DOHH2 (cell line): ENCODE data around the gene APBB1.
A peak's percentile ranks its signal among the peaks of the same experiment; 100 is the strongest.

Experiments
- H3F3A ChIP-seq: fragments of 200-600 bp; sonication (generic), shearing (Covaris generic); 2 replicates; pipeline ENCODE4 v1.6.0; 2016; ENCODE audit warnings: antibody characterized with exemption, mild to moderate bottlenecking; ENCODE audit not compliant: control insufficient read depth, insufficient read depth
- H3K27ac ChIP-seq: fragments of 200-600 bp; sonication (generic); 2 replicates; pipeline ENCODE4 v1.5.1; 2014; ENCODE audit warnings: low read depth, mild to moderate bottlenecking, low read length, moderate library complexity
- H3K27me3 ChIP-seq: fragments of 200-600 bp; sonication (generic); 2 replicates; pipeline ENCODE4 v1.6.1; 2014; ENCODE audit warnings: mild to moderate bottlenecking, low read length, mixed read lengths; ENCODE audit not compliant: control insufficient read depth
- H3K36me3 ChIP-seq: fragments of 200-600 bp; sonication (generic); 2 replicates; pipeline ENCODE4 v1.6.1; 2014; ENCODE audit warnings: mild to moderate bottlenecking, low read length, moderate library complexity, mixed read lengths; ENCODE audit not compliant: control insufficient read depth
- H3K4me1 ChIP-seq: fragments of 200-600 bp; sonication (generic); 2 replicates; pipeline ENCODE4 v1.6.1; 2014; ENCODE audit warnings: mild to moderate bottlenecking, low read length, mixed read lengths; ENCODE audit not compliant: control insufficient read depth
- H3K4me2 ChIP-seq: fragments of 200-600 bp; sonication (generic); 2 replicates; pipeline ENCODE4 v1.6.0; 2014; ENCODE audit warnings: mild to moderate bottlenecking, low read length, moderate library complexity
- H3K4me3 ChIP-seq: fragments of 200-600 bp; sonication (generic); 2 replicates; pipeline ENCODE4 v1.5.1; 2014; ENCODE audit warnings: mild to moderate bottlenecking, low read length, mixed read lengths
- H3K79me2 ChIP-seq: fragments of 200-600 bp; sonication (generic); 2 replicates; pipeline ENCODE4 v1.6.1; 2014; ENCODE audit warnings: mild to moderate bottlenecking, low read length, mixed read lengths; ENCODE audit not compliant: control insufficient read depth
- H3K9me2 ChIP-seq: fragments of 200-600 bp; sonication (generic); replicated peaks from 2 replicates; pipeline ENCODE4 v1.6.1; 2014; ENCODE audit warnings: mild to moderate bottlenecking, low read length, mixed read lengths; ENCODE audit not compliant: control insufficient read depth
- H3K9me3 ChIP-seq: fragments of 200-600 bp; sonication (generic); 2 replicates; pipeline ENCODE4 v1.6.1; 2014; ENCODE audit warnings: antibody characterized with exemption, low read length, mixed read lengths; ENCODE audit not compliant: control insufficient read depth, insufficient read depth
- H4K20me1 ChIP-seq: fragments of 200-600 bp; sonication (generic); 2 replicates; pipeline ENCODE4 v1.6.0; 2014; ENCODE audit warnings: low read depth, mild to moderate bottlenecking, antibody characterized with exemption, low read length, moderate library complexity; ENCODE audit not compliant: control insufficient read depth, insufficient read depth
- CTCF ChIP-seq: fragments of 200-600 bp; sonication (generic); IDR thresholded peaks from one replicate; pipeline ENCODE4 v1.5.1; 2014; ENCODE audit warnings: antibody characterized with exemption, mild to moderate bottlenecking, low read depth, low read length; ENCODE audit not compliant: poor library complexity, severe bottlenecking
- EZH2phosphoT487 ChIP-seq: fragments of 200-600 bp; sonication (generic); IDR thresholded peaks from 2 replicates; pipeline ENCODE4 v1.6.1; 2017; ENCODE audit warnings: borderline replicate concordance, mild to moderate bottlenecking, antibody characterized with exemption, low read length, moderate library complexity, mixed read lengths

The APBB1 gene

GRCh38 chr11:6388748-6389147 lies 30.1 kb downstream of the APBB1 start:
- Histone ChIP-seq H3K36me3 (no peaks in the 10 kb centered on the region), H3K27ac (no peak overlapping the region), H3K4me1 (peaks cover 20% of the 10 kb centered on the region), H3K4me2 (peak overlapping the region; percentile 91; the same call in 1 of the 2 replicates), H3K4me3 (no peak overlapping the region), H4K20me1 (no peaks in the 10 kb centered on the region), H3K79me2 (no peaks in the 10 kb centered on the region), H3K27me3 (no peaks in the 10 kb centered on the region), H3K9me3 (no peaks in the 10 kb centered on the region), H3F3A (no peaks in the 10 kb centered on the region; the same call in 1 of the 2 replicates), H3K9me2 (no peaks in the 10 kb centered on the region)
- no peak for TF ChIP-seq EZH2phosphoT487
- no peak for TF ChIP-seq CTCF

- no peaks in the 10 kb centered on the region for H3K27me3 ChIP-seq
- H3K79me2 ChIP-seq: no peaks in the 10 kb centered on the region
- no peak overlapping the region for H3K27ac ChIP-seq
- no peak overlapping the region for H3K4me2 ChIP-seq
- no peaks in the 10 kb centered on the region for H4K20me1 ChIP-seq
- peaks cover 20% of the 10 kb centered on the region for H3K4me1 ChIP-seq
- no peak overlapping the region for H3K4me3 ChIP-seq
- no peaks in the 10 kb centered on the region for H3K9me2 ChIP-seq
- no peaks in the 10 kb centered on the region for H3K36me3 ChIP-seq
- no peaks in the 10 kb centered on the region; the same call in 1 of the 2 replicates for H3F3A ChIP-seq
- no peaks in the 10 kb centered on the region for H3K9me3 ChIP-seq
- TF ChIP-seq EZH2phosphoT487 (no peak), CTCF (no peak)
Measured at GRCh38 chr11:6387811-6388599, 30.9 kb downstream of the APBB1 start.

- peaks cover 12% of the 10 kb centered on the region for H3K4me1 ChIP-seq
- no peak overlapping the region for H3K4me2 ChIP-seq
- no peak overlapping the region for H3K27ac ChIP-seq
- no peaks in the 10 kb centered on the region for H3K9me2 ChIP-seq
- no peaks in the 10 kb centered on the region; the same call in 1 of the 2 replicates for H3F3A ChIP-seq
- H3K27me3 ChIP-seq: no peaks in the 10 kb centered on the region
- H3K9me3 ChIP-seq: no peaks in the 10 kb centered on the region
- no peak for TF ChIP-seq EZH2phosphoT487
- no peak for TF ChIP-seq CTCF
- no peak overlapping the region for H3K4me3 ChIP-seq
- H3K79me2 ChIP-seq: no peaks in the 10 kb centered on the region
- H4K20me1 ChIP-seq: no peaks in the 10 kb centered on the region
- no peaks in the 10 kb centered on the region for H3K36me3 ChIP-seq
Measured at GRCh38 chr11:6385046-6385777, 33.7 kb downstream of the APBB1 start.
